ENCODE measurements around the gene OR10G8.

Gene OR10G8

DNA sequence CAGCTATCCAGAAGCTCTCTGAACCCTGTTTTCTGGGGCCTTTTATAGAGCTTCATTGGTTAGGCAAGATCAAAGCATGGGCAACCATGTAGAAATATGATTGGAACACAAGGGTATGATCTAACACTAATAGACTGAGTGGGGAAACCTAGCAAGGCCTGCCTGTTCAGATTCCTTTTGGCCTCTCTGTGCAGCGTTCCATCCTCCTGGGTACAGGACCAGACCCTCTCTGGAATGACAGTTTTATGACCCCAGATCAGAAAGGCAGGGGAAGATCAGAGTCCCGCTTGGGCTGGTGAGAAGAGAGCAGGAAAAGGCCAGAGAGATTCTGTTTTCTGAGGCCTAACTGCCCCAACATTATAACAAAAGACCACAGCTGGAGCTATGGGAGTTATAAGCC lies 52.0 kb downstream of the OR10G8 start:
- DNase-seq (ENCODE audit: low read depth): no peak

DNA sequence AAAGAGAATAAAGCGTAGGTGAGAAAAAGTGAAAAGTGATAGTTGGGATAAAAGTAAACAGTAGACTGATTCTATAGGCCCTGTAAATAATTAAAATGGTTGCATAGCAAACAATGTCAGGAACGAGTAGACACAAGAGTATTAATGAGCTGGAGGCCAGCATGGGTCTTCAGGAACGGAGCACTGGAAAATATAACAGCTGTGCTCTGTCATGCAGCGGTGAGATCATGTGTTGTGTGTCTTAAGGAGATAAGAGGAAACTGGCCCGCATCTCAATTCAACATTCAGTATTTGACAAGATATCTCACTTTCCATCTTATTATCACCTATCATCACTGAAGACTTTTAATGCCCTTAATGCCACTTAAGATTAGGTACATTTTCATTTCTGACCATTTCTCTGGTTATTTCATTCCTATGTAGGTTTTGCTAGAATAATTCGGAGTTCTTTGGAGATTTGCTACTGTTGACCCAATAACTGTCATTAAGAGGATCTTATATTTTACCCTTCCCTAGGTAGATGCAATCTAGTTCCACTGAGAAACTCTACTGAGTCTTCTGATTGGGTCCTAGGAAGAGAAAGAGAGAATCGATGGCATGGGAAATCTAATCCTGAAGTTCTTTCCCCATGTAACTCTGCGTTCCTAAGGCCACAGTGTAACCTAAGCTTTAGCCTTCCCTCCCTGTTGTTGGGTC lies 53.2 kb downstream of the OR10G8 start:
- DNase-seq (ENCODE audit: low read depth): no peak
